PC-3 (cell line): ENCODE results near the gene ANTXR1. TPM values are rescaled to one million over a fixed set of nuclear protein-coding genes. Genes with fewer than 3 reads are reported as not detected.

ENCODE experiments used
- ATAC-seq: fragments of 200-7000 bp; cut with Tn5 transposase; 2 replicates; pipeline ENCODE4 v1.9.1; 2020; ENCODE audit warnings: mild to moderate bottlenecking, moderate library complexity
- BruUV-seq: library from RNA; stranded (reverse); fragments of 400-500 nt; replicated peaks from 2 replicates; lab custom pipeline; 2021; lab: Mats Ljungman, UMichigan
- CTCF ChIA-PET: fragments of 300-600 bp; sonication (Branson Sonifier 250); formaldehyde crosslinking; loops from one replicate; lab custom pipeline; 2022; ENCODE audit warnings: antibody characterized with exemption; lab: Charles Lee
- POLR2A ChIA-PET: fragments of 300-600 bp; sonication (Branson Sonifier 250); formaldehyde crosslinking; loops from one replicate; lab custom pipeline; 2022; ENCODE audit warnings: antibody characterized with exemption; ENCODE audit not compliant: unreplicated experiment; lab: Charles Lee
- DNase-seq: peaks from one replicate; pipeline ENCODE4 v3.0.0-alpha.2; 2015
- H2AFZ ChIP-seq: fragments of 300-600 bp; sonication (generic); 2 replicates; pipeline ENCODE4 v1.6.0; 2016; ENCODE audit warnings: antibody characterized with exemption, low read length
- H3F3A ChIP-seq: fragments of 300-600 bp; sonication (generic); one replicate; pipeline ENCODE4 v1.6.0; 2017; ENCODE audit warnings: antibody characterized with exemption, low read length, control low read depth, mild to moderate bottlenecking; ENCODE audit not compliant: unreplicated experiment
- H3K27ac ChIP-seq: fragments of 300-600 bp; sonication (generic); 2 replicates; pipeline ENCODE4 v1.5.1; 2016; ENCODE audit warnings: mild to moderate bottlenecking, low read length
- H3K27me3 ChIP-seq: fragments of 300-600 bp; sonication (generic); 2 replicates; pipeline ENCODE4 v1.6.1; 2016; ENCODE audit warnings: low read length, mixed read lengths
- H3K36me3 ChIP-seq: fragments of 300-600 bp; sonication (generic); 2 replicates; pipeline ENCODE4 v1.6.1; 2016; ENCODE audit warnings: low read depth, mixed run types, low read length, mixed read lengths
- H3K4me1 ChIP-seq: fragments of 300-600 bp; sonication (generic); 2 replicates; pipeline ENCODE4 v1.5.1; 2016; ENCODE audit warnings: low read length; ENCODE audit not compliant: insufficient read depth
- H3K4me2 ChIP-seq: fragments of 300-600 bp; sonication (generic); 2 replicates; pipeline ENCODE4 v1.6.0; 2016; ENCODE audit warnings: low read length
- H3K4me3 ChIP-seq: fragments of 300-600 bp; sonication (generic); 2 replicates; pipeline ENCODE4 v1.5.1; 2016; ENCODE audit warnings: mild to moderate bottlenecking, low read length, mixed read lengths
- H3K79me2 ChIP-seq: fragments of 300-600 bp; sonication (generic); 2 replicates; pipeline ENCODE4 v1.6.1; 2017; ENCODE audit warnings: low read length, mixed read lengths
- H3K9ac ChIP-seq: fragments of 300-600 bp; sonication (generic); 2 replicates; pipeline ENCODE4 v1.6.0; 2016; ENCODE audit warnings: mild to moderate bottlenecking, low read length
- H3K9me2 ChIP-seq: fragments of 300-600 bp; sonication (generic); replicated peaks from 2 replicates; pipeline ENCODE4 v1.6.1; 2016; ENCODE audit warnings: mixed run types, low read length, mixed read lengths
- H3K9me3 ChIP-seq: fragments of 300-600 bp; sonication (generic); 2 replicates; pipeline ENCODE4 v1.6.1; 2016; ENCODE audit warnings: low read length, mixed read lengths
- H4K20me1 ChIP-seq: fragments of 300-600 bp; sonication (generic); 2 replicates; pipeline ENCODE4 v1.6.1; 2016; ENCODE audit warnings: low read length, mixed read lengths
- EZH2 ChIP-seq: fragments of 300-600 bp; sonication (generic); IDR thresholded peaks from one replicate; pipeline ENCODE4 v1.6.1; 2017; ENCODE audit warnings: antibody characterized with exemption, mild to moderate bottlenecking, low read length; ENCODE audit not compliant: unreplicated experiment
- EZH2phosphoT487 ChIP-seq: fragments of 300-600 bp; sonication (generic); IDR thresholded peaks from 2 replicates; pipeline ENCODE4 v1.6.1; 2018; ENCODE audit warnings: mild to moderate bottlenecking, antibody characterized with exemption, low read length, borderline replicate concordance
- intact Hi-C: fragments of 100-400 bp; cut with micrococcal nuclease; formaldehyde crosslinking; loops from 2 replicates; pipeline ENCODE4 v1.9.0; 2023
- total RNA-seq: library from RNA; depleted of rRNA; stranded (reverse); fragments of >200 nt; gene quantifications from 2 replicates; pipeline ENCODE4 v1.2.3, GENCODE V29; 2014
- TF ChIP-seq, protein P1 (sequence below): fragments of 300-600 bp; sonication (generic); conservative IDR thresholded peaks from 2 replicates; pipeline ENCODE4 v1.5.1; 2017; ENCODE audit warnings: antibody characterized with exemption, low read depth, mild to moderate bottlenecking, low read length

The ANTXR1 gene
- total RNA-seq, 1 experiment from 2014 or later = 31.2 TPM

DNA sequence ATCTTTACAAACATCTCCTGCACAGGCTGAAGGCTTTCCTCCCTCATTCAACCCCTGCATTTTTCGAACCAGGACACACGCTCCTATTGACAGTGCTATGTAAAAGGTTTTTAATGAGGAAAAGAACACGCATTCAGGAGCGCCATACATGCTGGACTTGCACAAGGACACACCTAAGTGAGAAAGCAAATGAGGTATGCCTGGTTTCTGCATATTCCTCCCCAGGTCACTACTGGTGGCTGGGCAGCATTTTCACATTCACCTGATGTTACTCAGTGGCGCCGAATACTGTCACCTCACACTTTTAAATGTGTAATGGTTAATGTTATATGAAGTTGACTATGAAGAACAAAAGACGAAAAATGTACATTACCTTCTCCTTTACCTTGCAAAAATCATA, 150.6 kb downstream of the ANTXR1 start:
- Histone ChIP-seq H3K36me3 (no peaks in the 10 kb centered on the region), H3F3A (no peaks in the 10 kb centered on the region), H3K27me3 (no peaks in the 10 kb centered on the region), H3K9me3 (no peaks in the 10 kb centered on the region), H3K9ac (no peak overlapping the region), H4K20me1 (no peaks in the 10 kb centered on the region), H3K79me2 (no peaks in the 10 kb centered on the region), H3K27ac (no peak overlapping the region), H3K4me1 (peaks cover 18% of the 10 kb centered on the region), H3K4me2 (peak overlapping the region; percentile 50), H3K4me3 (no peak overlapping the region), H2AFZ (no peak overlapping the region), H3K9me2 (no peaks in the 10 kb centered on the region)
- TF ChIP-seq, protein P1, sequence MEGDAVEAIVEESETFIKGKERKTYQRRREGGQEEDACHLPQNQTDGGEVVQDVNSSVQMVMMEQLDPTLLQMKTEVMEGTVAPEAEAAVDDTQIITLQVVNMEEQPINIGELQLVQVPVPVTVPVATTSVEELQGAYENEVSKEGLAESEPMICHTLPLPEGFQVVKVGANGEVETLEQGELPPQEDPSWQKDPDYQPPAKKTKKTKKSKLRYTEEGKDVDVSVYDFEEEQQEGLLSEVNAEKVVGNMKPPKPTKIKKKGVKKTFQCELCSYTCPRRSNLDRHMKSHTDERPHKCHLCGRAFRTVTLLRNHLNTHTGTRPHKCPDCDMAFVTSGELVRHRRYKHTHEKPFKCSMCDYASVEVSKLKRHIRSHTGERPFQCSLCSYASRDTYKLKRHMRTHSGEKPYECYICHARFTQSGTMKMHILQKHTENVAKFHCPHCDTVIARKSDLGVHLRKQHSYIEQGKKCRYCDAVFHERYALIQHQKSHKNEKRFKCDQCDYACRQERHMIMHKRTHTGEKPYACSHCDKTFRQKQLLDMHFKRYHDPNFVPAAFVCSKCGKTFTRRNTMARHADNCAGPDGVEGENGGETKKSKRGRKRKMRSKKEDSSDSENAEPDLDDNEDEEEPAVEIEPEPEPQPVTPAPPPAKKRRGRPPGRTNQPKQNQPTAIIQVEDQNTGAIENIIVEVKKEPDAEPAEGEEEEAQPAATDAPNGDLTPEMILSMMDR = no peak
- no peak for TF ChIP-seq EZH2phosphoT487
- TF ChIP-seq EZH2 = no peak
- DNase-seq (no peak), ATAC-seq (no peak)
- CTCF ChIA-PET = no interaction called here
- no TSS peak for BruUV-seq
- POLR2A ChIA-PET = interaction anchor here (0.6 kb wide), 1 partner anchor 669 kb away, joined by 6 read pairs; no protein-coding TSS in a partner anchor
- intact Hi-C loops = loop anchor here (2.0 to 10.0 kb wide), 2 partner anchors 25 to 149 kb away; partner anchors contain the start of gene ANTXR1

GRCh38 chr2:69164061-69164778, 151.2 kb downstream of the ANTXR1 start:
- intact Hi-C loops = loop anchor here (10.0 kb wide), 1 partner anchor 149 kb away; the partner anchor contains the start of gene ANTXR1
- no peaks in the 10 kb centered on the region for H3K9me2 ChIP-seq
- no peaks in the 10 kb centered on the region for H3K9me3 ChIP-seq
- DNase-seq = no peak
- no peak overlapping the region for H3K4me3 ChIP-seq
- no peaks in the 10 kb centered on the region for H3K36me3 ChIP-seq
- no peak overlapping the region for H3K4me2 ChIP-seq
- no peak overlapping the region for H3K9ac ChIP-seq
- peaks cover 18% of the 10 kb centered on the region for H3K4me1 ChIP-seq
- no peaks in the 10 kb centered on the region for H3K27me3 ChIP-seq
- H3F3A ChIP-seq = no peaks in the 10 kb centered on the region
- H4K20me1 ChIP-seq = no peaks in the 10 kb centered on the region
- no peaks in the 10 kb centered on the region for H3K79me2 ChIP-seq
- POLR2A ChIA-PET = no interaction called here
- no peak overlapping the region for H2AFZ ChIP-seq
- TF ChIP-seq EZH2phosphoT487 (no peak), EZH2 (no peak)
- TF ChIP-seq, protein P1 = no peak
- no TSS peak for BruUV-seq
- no peak for ATAC-seq
- CTCF ChIA-PET = no interaction called here
- H3K27ac ChIP-seq = no peak overlapping the region
